GM21367 (cell line): ENCODE measurements around the gene GALNT7.

Source experiments
- ATAC-seq: cut with Tn5 transposase; IDR thresholded peaks from one replicate; pipeline ENCODE4 v1.9.1; 2021; ENCODE audit not compliant: unreplicated experiment

Gene GALNT7

DNA sequence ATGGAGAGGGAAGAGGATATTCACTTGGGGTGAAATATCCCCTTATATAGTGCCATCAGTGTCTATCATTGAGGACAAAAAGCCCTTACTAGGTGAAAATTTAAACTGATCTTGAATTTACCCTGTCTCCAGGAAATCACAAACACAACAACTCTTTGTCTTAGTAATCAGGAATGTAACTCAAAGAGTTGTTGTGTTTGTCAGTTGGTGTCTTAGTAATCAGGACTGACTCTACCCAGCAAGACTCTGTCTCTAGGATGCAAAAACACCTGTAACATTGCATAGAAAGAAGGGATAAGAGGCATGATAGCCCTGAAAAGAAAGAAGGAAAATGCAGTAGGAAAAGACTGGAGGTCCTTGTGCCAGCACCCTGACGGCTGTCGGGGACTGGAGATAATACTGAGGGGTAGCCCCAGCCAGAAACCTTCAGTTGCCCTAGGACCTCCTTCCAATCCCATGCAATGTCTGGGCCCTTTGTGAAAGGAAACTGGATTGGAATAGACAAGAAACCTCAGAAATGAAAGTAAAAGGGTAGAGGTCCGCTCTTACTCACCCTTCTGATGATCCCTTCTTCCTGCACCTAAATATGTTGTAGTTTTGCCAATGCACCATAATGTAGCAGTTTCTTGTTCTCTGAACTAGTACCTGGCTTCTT, 120.2 kb downstream of the GALNT7 start:
- no peak for ATAC-seq

DNA sequence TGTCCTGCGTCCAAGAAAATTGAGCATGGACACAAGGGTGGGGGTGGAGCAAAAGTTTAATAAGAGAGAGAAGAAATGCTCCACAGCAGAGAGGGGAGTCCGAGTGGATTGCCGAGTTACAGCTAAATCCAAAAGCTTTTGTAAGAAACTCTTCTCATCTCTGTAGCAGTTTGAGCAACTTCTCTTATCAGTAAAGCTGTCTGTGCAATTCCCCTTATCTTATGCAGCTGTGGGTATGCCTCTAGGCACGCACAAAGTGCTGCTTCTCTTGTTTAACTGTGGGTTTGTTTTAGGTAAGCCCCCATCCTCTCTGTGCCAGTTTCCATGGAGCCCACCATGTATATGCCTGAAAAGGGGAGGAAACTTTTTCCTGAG, 120.7 kb downstream of the GALNT7 start:
- no peak for ATAC-seq

DNA sequence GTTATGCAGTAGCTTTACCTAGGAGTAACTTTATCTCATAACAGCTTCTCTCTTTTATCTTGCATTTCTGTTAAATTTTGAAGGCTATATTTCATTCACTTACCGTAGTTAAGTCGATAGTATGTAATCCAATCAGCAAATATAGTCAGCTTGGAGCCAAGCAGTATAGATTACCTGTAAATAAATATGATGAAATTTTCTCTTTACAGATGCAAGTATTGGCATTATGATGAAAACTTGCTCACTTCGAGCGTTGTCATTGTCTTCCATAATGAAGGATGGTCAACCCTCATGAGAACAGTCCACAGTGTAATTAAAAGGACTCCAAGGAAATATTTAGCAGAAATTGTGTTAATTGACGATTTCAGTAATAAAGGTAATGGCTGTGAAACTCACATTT, 123.3 kb downstream of the GALNT7 start:
- no peak for ATAC-seq

DNA sequence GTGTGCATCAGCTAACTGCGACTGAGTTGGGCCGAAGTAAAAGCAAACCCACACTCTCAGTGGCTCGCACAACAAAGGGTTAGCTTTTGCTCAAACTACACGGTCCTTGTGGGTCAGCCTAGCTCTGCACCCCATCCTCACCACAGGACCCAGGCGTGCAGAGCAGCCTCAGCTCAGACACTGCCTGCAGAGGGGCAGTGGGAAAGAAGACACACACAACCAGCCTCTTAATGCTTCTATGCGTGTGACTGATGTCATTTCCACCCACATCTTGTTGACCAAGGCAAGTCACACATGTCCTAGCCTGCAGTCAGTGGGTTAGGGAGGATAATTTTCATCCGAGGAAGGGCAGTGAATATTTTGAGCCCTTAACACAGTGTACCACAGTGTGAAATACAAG, 125.1 kb downstream of the GALNT7 start:
- ATAC-seq: no peak

DNA sequence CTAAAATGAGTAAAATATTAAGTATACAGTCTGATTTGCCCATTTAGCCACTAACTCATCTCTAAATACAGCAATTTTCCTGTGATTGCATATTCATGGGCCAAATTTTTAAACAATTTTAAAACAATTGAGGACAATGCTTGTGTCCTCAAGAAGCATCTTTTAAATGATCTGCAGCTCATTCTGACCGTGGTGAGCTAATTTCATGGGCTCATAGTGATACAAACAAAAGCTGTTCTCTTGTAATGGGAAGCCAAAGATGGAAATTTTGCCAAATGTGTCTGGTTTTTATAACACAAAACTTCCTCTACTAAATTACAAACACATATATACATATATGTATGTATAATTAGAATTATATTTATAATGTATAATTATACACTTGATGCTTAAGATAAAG, 125.8 kb downstream of the GALNT7 start:
- no peak for ATAC-seq

DNA sequence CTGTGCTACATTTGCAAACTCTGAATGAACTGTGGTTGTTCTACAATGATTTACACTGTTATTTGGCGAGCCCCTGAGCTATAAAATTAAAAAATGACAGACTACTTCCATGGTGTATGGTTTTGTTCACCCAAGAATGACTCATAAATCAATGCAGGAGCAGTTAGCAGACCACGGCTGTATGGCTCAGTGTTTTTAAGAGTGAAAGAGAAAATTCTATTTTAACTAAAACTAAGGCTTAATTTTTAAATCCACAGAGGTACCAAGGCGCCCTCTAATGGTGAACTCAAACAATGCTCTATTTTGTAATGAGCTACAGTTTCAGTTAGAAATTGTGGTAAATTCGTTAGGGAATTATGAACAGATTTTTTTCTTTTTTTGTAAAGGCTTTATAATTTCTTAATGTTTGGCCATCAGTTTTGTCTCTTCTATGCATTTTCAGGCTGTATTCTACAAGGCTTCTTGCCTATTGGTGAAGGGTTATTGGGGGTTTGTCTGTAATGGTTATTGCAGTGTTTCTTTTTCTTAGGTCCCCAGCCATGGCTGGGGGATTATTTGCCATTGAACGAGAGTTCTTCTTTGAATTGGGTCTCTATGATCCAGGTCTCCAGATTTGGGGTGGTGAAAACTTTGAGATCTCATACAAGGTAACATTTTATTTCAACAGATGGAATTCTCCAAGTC, 133.0 kb downstream of the GALNT7 start:
- ATAC-seq: no peak

DNA sequence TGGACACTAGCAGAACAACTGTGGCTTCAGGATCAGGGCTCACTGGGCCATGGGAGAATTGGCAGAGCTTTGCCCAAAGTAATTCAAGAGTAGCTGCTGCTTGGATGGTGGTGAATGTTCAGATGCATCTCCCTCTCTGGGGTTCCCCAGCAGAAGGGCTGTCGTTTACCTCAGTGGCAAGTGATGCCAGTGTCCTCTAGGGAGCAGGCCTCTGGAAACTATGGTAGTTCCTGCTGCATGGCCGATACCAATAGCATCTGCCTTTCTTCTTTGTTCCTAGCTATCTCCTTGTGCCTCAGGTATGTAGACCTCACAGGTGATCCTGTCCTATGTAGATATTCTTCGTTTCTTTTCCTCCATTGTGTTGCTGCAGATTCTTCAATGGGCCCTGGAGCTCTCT, 139.2 kb downstream of the GALNT7 start:
- no peak for ATAC-seq

DNA sequence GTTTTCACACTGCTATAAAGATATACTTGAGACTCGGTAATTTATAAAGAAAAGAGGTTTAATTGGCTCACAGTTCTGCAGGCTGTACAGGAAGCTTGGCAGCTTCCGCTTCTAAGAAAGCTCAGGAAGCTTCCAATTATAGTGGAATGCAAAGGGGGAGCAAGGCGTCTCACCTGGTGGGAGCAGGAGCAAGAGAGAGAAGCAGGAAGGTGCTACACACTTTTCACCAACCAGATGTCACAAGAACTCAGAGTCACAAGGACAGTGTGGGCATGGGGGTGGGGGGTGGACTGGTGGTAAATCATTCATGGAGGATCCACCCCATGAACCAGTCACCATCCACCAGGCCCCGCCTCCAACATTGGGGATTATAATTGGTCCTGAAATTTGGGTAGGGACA, 142.8 kb downstream of the GALNT7 start:
- no peak for ATAC-seq

DNA sequence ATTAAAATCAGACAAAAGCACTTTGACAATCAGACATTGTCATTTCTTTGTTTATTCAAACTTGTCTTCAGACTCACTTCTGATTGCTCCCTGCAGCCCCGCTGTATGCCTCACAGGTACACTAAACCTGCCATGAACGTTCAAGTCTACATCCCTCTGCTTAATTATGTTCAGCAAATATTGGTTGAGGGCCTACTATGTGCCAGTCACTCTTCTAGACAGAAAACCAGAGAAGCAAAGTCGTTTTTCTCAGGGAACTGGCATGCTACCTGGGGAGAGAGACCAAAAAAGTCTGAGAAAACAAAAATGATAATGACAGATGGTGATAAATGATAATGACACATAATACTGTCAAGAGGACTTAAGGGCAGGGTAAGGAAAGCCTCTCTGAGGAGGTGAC, 146.1 kb downstream of the GALNT7 start:
- ATAC-seq: no peak

DNA sequence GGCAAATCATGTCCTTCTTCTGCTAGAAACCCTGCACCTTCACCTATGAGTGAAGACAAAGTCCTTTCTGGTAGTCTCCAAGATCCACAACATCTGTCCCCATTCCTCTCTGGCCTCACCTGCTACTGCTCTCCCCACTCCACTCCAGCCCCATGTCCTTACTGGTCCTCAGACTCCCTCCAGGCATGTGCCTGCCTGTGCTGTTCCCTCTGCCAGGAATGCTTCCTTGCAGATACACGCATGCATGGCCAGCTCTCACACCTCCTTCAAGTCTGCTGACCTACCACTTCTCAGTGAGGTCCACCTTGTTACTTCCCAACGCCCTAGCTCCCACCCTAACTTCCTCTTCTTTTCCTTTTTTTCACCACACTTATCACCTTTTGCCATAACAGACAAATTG, 147.4 kb downstream of the GALNT7 start:
- no peak for ATAC-seq

DNA sequence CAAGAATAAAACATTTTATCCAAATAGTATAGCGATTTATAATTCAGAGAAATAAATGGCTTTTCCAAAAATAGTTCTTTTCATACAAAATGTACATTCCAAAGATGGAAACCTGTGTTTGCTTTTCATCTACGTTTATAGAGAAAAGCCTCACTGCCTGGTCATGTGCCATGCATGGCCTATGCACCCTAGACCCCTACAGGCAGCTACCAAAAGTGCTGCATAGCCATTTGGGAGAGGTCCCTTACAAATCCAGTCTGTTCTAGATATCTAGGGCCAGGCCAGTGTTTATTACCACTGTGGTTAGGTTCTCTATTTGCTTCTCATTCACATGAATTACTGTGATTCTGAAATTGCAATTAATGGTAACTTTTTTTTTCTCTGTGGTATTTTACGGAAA, 148.4 kb downstream of the GALNT7 start:
- peak; percentile 46 for ATAC-seq

DNA sequence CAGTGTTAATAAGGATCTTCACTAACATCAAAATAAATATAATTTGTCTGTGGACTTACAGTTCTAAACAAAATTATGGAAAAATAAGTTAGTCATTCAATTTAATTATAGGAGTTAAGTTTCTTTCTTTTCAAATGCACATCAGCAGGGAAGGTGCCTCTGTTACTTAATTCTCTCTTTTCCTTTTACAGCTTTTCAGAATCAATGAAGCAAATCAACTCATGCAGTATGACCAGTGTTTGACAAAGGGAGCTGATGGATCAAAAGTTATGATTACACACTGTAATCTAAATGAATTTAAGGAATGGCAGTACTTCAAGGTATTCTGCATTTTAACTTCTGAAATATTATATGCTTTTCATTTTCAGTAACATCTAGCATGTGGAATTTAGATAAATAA, 149.6 kb downstream of the GALNT7 start:
- ATAC-seq: no peak

DNA sequence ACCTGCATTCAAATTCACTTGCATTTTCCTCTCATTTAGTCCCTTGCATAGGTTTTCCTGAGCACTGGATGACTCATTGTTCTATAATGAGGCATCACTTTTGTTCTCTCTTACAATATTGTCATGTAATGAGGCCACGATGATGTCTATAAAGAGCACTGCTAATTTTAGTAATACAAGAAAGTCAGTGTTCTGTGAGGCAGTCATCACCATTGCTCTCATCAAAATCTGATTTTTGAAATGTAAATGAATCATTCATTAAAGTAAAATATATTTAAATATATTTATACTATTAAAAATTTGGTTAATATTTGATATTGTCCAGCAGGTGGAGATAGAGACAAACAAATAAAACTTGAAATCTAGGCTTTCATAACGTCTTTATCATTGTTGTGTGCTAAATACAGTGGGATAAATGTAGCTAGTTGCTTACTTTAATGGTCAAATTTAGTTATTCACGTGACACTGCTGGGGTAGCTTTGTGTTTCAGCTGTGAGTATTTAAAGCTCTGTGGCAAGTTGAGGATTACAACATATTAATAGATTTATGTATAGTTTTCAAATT, 150.1 kb downstream of the GALNT7 start:
- no peak for ATAC-seq

DNA sequence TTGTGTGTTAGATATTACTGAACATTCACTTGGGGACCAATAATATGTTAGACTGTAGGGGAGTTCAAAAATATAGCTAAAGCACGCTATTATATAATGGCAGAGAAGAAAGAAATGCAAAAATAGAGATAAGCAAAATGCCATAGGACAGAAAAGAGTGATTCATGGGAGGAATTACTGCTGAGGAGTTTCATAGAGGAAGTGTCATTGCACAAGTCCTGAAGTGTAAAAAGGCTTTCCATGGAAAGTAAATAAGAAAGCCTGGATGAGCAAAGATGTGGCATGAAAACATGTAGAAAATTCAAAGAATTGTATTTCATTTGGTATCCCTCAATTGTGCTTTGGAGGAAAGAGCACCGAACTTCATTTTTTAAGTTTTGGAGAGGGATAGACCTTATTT, 151.1 kb downstream of the GALNT7 start:
- no peak for ATAC-seq

DNA sequence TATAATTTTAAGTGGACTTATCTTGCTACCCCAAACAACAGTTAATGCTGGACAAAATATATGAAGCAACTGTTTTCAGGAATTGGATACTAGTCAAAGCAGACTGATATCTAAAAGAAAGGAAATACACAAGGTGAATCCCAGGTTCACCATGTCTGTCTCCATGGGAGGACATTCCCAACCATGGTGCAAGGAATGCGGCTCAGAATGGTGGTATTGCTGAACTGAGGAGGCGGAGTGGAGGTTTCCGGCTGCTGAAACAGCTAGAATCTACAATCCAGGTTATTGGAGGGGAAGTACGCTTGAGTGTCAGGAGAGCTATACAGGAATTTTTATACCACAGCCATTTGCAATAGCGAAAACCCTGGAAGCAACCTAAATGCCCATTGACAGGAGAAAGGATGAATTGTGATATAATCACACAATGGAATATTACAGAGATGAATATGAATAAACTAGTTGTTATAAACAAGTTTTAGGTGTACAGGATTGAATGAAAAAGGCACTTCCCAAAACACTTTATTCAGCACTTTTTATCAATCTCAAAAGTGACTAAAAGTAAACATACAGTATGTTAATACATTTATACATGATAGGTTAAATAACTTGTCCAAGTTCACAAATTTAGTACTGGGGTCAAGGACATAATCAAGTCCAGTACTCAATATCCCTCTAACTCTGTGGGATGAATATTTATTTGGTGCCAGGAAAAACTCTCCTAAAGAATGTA, 156.6 kb downstream of the GALNT7 start:
- ATAC-seq: no peak

DNA sequence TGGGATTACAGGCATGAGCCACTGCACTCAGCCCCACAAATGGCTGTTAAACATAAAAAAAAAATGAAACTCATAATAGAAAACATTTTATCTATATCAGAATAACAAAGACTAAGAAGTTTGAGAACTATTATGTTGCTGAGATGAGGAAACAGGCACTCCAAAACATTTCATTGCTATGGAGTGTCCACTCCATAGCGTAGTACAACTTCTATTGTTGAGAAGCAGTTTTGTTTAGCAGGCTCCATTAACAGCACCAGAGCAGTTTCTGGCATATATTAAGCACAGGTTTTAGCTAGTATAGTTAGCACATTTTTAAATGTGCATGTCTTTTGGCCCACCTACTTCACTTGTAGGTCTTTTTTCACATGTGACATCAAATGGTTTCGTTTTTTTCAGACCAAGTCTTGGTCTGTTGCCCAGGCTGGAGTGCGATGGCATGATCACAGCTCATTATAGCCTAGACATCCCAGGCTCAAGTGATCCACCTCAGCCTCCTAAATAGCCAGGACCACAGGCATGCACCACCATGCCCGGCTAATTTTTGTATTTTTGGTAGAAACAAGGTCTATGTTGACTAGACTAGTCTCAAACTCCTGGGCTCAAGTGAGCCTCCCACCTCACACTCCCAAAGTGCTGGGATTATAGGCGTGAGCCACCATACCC, 159.8 kb downstream of the GALNT7 start:
- no peak for ATAC-seq

DNA sequence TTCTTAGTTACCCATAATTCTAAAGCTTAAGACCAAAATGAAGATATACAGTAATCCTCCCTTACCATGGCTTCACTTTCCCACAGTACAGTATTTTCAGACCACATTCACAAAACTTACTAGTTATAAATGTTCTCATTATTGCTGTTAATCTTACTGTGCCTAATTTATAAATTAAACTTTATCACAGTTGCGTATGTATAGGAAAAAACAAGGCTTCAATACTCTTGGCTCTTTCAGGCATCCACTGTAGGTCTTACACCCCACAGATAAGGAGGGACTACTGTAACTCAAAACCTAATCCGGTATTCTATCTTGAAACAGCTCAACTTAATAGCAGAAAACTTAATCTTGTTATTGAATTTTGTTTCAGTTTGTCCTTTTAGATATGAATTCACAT, 162.0 kb downstream of the GALNT7 start:
- no peak for ATAC-seq

DNA sequence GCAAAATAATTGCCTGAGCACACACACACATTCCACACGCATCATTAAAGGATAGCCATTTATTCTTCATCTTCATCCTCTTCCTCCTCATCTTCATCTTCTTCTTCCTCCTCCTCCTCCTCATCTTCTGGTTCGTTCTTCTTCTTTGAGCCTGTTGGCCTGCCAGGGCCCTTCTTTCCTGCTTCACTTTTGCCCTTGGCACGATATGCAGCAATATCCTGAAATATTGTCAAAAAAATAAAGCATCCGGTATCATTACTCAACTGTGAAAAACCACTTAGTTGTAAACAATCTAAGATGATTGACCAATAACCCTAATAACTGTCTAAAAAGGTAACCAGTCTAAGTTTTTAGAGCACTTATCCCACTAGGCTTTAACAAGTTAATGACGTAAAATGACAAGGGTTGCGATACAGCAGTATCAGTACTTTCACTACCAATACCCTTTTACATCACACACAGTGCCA, 163.4 kb downstream of the GALNT7 start:
- ATAC-seq: no peak

DNA sequence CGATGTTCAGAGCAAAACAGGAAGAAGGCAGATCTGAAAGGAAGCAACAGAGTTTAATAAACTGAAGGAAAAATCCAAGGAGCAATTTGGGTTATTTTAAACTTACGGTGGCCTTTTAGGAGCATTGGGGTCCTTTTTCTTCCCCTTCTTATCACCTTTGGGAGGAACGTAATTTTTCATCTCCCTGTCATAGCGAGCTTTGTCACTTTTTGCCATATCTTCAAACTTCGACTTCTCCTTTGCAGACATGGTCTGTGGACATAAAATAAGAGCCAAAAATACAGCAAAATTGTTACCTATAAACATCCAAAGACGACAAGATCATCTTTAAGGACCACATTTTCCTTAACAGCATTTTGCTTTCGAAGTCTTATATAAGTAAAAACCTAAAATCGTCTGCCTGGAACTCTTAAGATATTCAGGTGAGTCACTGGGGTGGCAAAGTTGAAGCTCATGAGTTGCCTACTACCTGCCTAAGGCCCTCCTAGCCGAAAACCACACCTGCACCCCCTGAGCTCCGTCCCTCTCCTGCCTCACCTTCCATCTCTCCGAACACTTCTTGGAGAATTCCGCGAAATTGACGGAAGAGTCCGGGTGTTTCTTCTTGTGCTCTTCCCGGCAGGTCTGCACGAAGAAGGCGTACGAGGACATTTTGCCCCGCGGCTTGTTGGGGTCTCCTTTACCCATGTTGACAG, 164.5 kb downstream of the GALNT7 start:
- ATAC-seq: no peak

DNA sequence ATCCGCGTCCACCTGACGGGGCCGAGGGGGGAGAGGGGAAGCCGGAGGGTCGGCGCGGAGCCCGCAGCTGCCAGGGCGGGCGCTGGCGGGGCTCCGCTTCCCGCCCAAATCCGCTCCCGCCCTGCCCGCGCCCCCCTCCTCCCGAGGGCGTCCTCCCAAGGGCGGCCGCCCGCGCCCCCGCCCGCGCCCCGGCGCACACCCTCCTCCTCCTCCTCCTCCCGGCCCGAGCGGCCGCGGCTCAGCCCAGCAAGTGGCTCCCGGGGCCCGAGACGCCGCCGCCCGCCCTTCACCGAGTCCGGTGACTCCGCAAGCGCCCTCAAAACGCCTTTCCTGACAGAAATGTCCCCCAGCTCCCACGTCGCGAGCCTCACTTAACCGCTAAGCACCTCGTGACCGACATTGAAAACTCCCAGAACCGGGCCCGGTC, 165.1 kb downstream of the GALNT7 start:
- ATAC-seq: no peak
